Gastroesophageal sphincter (tissue), 4 donors: Measurements from ENCODE around the gene PLPPR2. TPM values are rescaled to one million over a fixed set of nuclear protein-coding genes. Genes with fewer than 3 reads are reported as not detected.

Experiments
- ATAC-seq: fragments of 150-250 bp; one replicate; pipeline ENCODE4 v1.9.1; 2016; ENCODE audit warnings: mild to moderate bottlenecking, moderate library complexity
- H3K27ac ChIP-seq, 4 donors: fragments of 200-600 bp; sonication (generic) in 3 of 4; 1 replicate in 3 of 4; 2 replicates in 1 of 4; pipeline ENCODE4 v1.5.1; 2016 to 2019
- H3K27me3 ChIP-seq: fragments of 200-600 bp; sonication (generic); one replicate; pipeline ENCODE4 v1.5.1; 2019
- H3K36me3 ChIP-seq, 2 donors: fragments of 200-600 bp; sonication (generic); one replicate each; pipeline ENCODE4 v1.5.1; 2019; ENCODE audit warnings: control low read depth in 1 of 2
- H3K4me1 ChIP-seq, 3 donors: fragments of 200-600 bp; sonication (generic); 1 replicate in 2 of 3; 2 replicates in 1 of 3; pipeline ENCODE4 v1.5.1; 2016 to 2019; ENCODE audit warnings: control low read depth in 2 of 3
- H3K4me3 ChIP-seq, 2 donors: fragments of 200-600 bp; sonication (generic); one replicate each; pipeline ENCODE4 v1.5.1; 2019; ENCODE audit warnings: mild to moderate bottlenecking in 1 of 2, moderate library complexity in 1 of 2
- H3K9me3 ChIP-seq, 3 donors: fragments of 200-600 bp; sonication (generic); one replicate each; pipeline ENCODE4 v1.5.1; 2017 to 2019; ENCODE audit warnings: control low read depth in 2 of 3
- EP300 ChIP-seq: sonication (generic); formaldehyde crosslinking; IDR thresholded peaks from one replicate; pipeline ENCODE4 v1.6.1; 2017; ENCODE audit warnings: antibody characterized with exemption, mild to moderate bottlenecking
- POLR2A ChIP-seq, 2 donors: fragments of 450-650 bp; IDR thresholded peaks; one replicate each; pipeline ENCODE4 v1.6.1; 2017; ENCODE audit warnings: antibody characterized with exemption in 2 of 2, mild to moderate bottlenecking in 2 of 2, moderate library complexity in 1 of 2
- POLR2AphosphoS5 ChIP-seq: sonication (generic); formaldehyde crosslinking; IDR thresholded peaks from one replicate; pipeline ENCODE4 v1.6.1; 2017; ENCODE audit warnings: antibody characterized with exemption
- WGBS, 2 donors: methylation state at CpG; one replicate each; pipeline ENCODE4 v1.1.5; 2018; ENCODE audit warnings: low coverage in 1 of 2; 5-methylcytosine and 5-hydroxymethylcytosine counted together
- total RNA-seq, 4 donors: library from RNA; depleted of rRNA; stranded (reverse); fragments of >200 nt; gene quantifications; one replicate each; pipeline ENCODE4 v1.1.0, GENCODE V29; 2016
- TF ChIP-seq, protein P1 (sequence below), 4 experiments: fragments of 200-600 bp in 2 of 4; fragments of 450-650 bp in 2 of 4; sonication (generic) in 1 of 4; IDR thresholded peaks; one replicate each; pipeline ENCODE4 v1.5.1; 2017 to 2019; ENCODE audit warnings: antibody characterized with exemption in 4 of 4, mild to moderate bottlenecking in 2 of 4, moderate library complexity in 2 of 4

Gene PLPPR2
- total RNA-seq, 4 donors from 2014 or later, result 20.5 to 57.7 (median 44.9) TPM

DNA sequence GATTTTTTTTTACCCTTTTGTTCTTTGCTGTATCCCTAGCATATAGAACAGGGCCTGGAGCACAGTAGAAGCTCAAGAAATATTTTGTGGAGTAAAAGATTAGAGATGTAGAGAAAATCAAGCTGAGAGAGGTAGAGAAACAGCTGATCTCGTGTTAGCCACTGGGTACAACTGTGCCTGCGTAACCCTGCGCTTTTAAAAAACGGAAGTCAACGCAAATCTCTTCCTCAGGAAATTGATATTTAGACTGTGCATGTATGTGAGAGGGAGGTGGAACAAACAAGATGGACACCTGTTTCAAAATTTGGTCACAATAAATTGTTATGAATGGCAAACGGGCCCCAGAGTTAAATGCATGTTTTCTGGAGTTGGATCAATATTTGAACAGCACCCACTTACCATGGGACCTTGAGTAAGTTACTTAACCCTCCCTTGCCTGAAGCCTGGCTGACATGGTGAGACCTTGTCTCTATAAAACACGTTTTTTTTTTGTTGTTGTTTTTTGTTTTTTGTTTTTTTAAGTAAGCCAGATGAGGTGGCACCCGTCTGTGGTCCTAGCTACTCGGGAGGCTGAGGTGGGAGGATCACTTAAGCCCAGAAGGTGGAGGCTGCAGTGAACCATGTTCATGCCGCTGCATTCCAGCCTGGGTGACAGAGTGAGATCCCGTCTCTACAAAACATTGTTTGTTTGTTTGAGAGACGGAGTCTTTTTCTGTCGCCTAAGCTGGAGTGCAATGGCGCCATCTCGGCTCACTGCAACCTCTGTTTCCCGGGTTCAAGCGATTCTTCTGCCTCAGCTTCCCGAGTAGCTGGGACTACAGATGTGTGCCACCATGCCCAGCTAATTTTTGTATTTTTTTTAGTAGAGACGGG, 32.2 kb downstream of the PLPPR2 start:
- no peak overlapping the region for H3K27ac ChIP-seq
- 54 to 73% methylated on average over 7 to 19 of the region's 19 CpGs for WGBS, 2 donors
- H3K4me1 ChIP-seq, result peaks cover 0 to 23% (median 16%) of the 10 kb centered on the region in 3 donors
- peaks cover 0 to 11% (median 0%) of the 10 kb centered on the region in 3 donors for H3K9me3 ChIP-seq
- H3K27me3 ChIP-seq, result peaks cover 20% of the 10 kb centered on the region
- no peak for ATAC-seq
- no peaks in the 10 kb centered on the region for H3K36me3 ChIP-seq
- H3K4me3 ChIP-seq, result no peak overlapping the region
- TF ChIP-seq, protein P1, sequence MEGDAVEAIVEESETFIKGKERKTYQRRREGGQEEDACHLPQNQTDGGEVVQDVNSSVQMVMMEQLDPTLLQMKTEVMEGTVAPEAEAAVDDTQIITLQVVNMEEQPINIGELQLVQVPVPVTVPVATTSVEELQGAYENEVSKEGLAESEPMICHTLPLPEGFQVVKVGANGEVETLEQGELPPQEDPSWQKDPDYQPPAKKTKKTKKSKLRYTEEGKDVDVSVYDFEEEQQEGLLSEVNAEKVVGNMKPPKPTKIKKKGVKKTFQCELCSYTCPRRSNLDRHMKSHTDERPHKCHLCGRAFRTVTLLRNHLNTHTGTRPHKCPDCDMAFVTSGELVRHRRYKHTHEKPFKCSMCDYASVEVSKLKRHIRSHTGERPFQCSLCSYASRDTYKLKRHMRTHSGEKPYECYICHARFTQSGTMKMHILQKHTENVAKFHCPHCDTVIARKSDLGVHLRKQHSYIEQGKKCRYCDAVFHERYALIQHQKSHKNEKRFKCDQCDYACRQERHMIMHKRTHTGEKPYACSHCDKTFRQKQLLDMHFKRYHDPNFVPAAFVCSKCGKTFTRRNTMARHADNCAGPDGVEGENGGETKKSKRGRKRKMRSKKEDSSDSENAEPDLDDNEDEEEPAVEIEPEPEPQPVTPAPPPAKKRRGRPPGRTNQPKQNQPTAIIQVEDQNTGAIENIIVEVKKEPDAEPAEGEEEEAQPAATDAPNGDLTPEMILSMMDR (IDR thresholded peaks at IDR 0.05), result no peak
- TF ChIP-seq POLR2AphosphoS5 (no peak), POLR2A (IDR thresholded peaks at IDR 0.05) (no peak), EP300 (no peak)

DNA sequence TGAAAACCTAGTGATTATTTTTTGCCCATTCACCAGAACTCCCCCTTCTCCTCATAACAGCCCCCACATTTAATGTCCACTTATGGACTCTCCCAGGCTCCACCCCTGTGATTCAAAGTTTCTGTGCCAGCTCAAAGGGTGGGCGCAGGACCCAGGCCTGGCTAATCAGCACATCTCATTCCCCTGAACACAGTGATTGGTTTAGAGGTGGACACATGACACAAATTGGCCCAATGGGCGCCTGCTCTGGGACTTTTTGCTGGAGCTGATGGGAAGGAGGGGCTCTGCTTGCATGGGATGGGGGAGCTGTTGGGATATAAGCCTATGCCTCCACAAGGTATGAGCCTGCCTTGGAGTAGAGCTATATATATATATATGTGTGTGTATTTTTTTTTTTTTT, 35.1 kb downstream of the PLPPR2 start:
- no CpG with 5 or more reads among the region's 2 CpGs for WGBS, 2 donors
- TF ChIP-seq, protein P1 (IDR thresholded peaks at IDR 0.05), result no peak
- no peak for TF ChIP-seq POLR2A (IDR thresholded peaks at IDR 0.05)
- TF ChIP-seq POLR2AphosphoS5, result no peak
- no peak for TF ChIP-seq EP300

DNA sequence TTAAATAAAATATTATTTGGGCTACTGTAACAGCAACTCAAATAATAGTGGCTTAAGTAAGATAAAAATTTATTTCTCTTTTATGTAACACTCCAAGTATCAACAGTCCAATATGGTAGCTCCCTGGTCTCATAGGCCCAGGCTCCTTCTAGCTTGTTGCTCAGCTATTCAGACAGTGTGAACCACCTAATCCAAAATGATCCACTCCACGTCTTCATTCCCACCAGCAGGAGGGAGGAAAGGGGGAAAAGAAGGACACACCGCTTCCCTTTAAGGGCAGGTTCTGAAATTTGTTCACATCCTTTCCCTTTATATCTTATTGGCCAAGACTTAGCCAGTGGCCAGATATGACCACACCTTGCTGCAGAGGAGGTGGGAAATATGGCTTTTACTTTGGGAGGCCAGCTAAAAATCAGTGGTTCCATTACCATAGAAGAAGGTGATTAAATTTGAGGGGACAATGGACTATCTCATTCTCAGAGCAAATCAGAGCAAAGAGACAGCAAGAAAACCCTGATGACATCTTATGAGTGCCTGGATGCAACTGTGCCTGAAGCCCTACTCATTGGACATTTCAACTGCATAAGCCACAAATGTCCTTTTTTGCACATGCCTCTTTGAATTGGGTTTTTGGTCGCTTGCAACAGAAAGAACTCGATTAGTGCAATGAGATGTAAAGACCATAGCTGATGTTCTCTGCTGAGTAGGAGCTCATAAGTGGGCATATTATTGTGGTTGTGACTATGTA, 35.9 kb downstream of the PLPPR2 start:
- H3K9me3 ChIP-seq, result peaks cover 0 to 11% (median 0%) of the 10 kb centered on the region in 3 donors
- no peak overlapping the region for H3K27ac ChIP-seq
- ATAC-seq, result no peak
- no peaks in the 10 kb centered on the region for H3K36me3 ChIP-seq
- H3K27me3 ChIP-seq, result peaks cover 10% of the 10 kb centered on the region
- no peak overlapping the region for H3K4me3 ChIP-seq
- no peaks in the 10 kb centered on the region for H3K4me1 ChIP-seq
- 55 to 78% methylated on average over 2 to 4 of the region's 4 CpGs for WGBS, 2 donors
- TF ChIP-seq POLR2A (IDR thresholded peaks at IDR 0.05) (no peak), EP300 (no peak)

More for the DNA sequence above, 35.1 kb downstream of the PLPPR2 start:
- peaks cover 0 to 11% (median 0%) of the 10 kb centered on the region in 3 donors for H3K9me3 ChIP-seq
- ATAC-seq, result no peak
- H3K27ac ChIP-seq, result no peak overlapping the region
- peaks cover 10% of the 10 kb centered on the region for H3K27me3 ChIP-seq
- no peaks in the 10 kb centered on the region for H3K36me3 ChIP-seq
- H3K4me3 ChIP-seq, result no peak overlapping the region
- H3K4me1 ChIP-seq, result no peaks in the 10 kb centered on the region

DNA sequence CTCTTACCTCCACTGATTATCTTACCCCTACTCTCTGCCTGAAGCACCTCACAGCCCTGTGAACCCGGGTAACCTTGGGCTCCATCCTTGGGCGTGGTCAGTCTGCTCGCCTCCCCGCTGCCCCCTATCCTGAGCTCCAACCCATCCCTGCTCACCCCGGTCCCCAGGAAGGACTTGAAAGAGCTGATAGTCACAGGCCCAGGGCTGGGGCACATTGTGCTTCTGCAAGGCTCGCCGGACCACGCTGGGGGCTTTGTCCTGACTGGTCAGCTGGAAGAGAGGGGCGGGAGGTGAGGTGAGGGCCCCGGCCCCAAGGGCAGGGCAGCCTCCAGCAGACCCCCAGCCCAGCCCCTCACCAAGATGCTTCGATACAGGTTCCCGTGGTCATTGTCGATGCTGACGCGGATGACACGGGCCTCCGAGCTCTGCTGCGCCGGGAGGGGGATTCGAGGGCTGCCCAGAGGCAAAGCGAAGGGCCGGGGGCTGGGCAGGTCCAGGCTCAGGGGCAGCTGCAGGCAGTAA, 41.9 kb downstream of the PLPPR2 start:
- no peaks in the 10 kb centered on the region for H3K9me3 ChIP-seq
- H3K4me1 ChIP-seq, result no peaks in the 10 kb centered on the region
- WGBS, 2 donors, result 88% methylated on average over 6 of the region's 22 CpGs; no CpG with 5 or more reads in 1 of the 2 donors
- H3K4me3 ChIP-seq, result no peak overlapping the region
- no peak for ATAC-seq
- TF ChIP-seq EP300 (no peak), POLR2A (IDR thresholded peaks at IDR 0.05) (no peak), POLR2AphosphoS5 (no peak)
- TF ChIP-seq, protein P1 (IDR thresholded peaks at IDR 0.05), result no peak
- no peak overlapping the region for H3K27ac ChIP-seq
- H3K27me3 ChIP-seq, result peaks cover 15% of the 10 kb centered on the region
- H3K36me3 ChIP-seq, result no peaks in the 10 kb centered on the region

DNA sequence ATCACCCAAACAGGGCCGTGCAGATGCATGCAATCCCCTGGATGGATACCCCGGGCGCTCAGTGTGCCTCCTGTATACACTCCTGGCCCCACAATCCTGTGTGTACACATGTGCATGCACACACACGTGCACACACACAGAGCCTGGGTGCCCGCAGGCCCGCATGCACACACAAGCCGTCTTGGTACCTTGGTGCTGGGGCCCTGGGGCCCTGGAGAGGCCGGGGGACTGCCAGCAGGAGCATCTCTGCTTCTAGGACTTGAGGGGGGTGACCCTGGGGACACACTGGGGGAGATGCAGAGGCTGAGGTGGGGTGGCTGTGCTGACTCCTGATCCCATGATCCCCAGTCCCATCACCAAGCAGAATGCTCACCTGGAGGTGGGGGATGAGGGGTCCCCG, 44.4 kb downstream of the PLPPR2 start:
- H3K27me3 ChIP-seq, result peaks cover 11% of the 10 kb centered on the region
- no peak overlapping the region for H3K4me3 ChIP-seq
- no peaks in the 10 kb centered on the region for H3K36me3 ChIP-seq
- TF ChIP-seq, protein P1 (IDR thresholded peaks at IDR 0.05), result no peak
- TF ChIP-seq POLR2A (IDR thresholded peaks at IDR 0.05) (no peak), POLR2AphosphoS5 (no peak), EP300 (no peak)
- H3K4me1 ChIP-seq, result no peaks in the 10 kb centered on the region
- no peak overlapping the region for H3K27ac ChIP-seq
- WGBS, 2 donors, result 80 to 100% methylated on average over 1 of the region's 9 CpGs
- ATAC-seq, result no peak
- H3K9me3 ChIP-seq, result no peaks in the 10 kb centered on the region
